Skin of body (tissue), 2 donors: ENCODE data around the gene TLE1. TPM values are rescaled to one million over a fixed set of nuclear protein-coding genes. Genes with fewer than 3 reads are reported as not detected.
"Not testable (repeated sequence)": the region's sequence is repeated elsewhere in the genome, so short reads cannot be mapped to it uniquely, and the experiment has no call there.

ENCODE experiments used
- DNase-seq: peaks from one replicate; lab custom pipeline; 2025; lab: John Stamatoyannopoulos, UW
- total RNA-seq: library from RNA; depleted of rRNA; stranded (reverse); fragments of >200 nt; gene quantifications from one replicate; pipeline ENCODE4 v1.2.3, GENCODE V29; 2014

Gene TLE1
- total RNA-seq, 1 donor from 2014 or later: 36.6 TPM

DNA sequence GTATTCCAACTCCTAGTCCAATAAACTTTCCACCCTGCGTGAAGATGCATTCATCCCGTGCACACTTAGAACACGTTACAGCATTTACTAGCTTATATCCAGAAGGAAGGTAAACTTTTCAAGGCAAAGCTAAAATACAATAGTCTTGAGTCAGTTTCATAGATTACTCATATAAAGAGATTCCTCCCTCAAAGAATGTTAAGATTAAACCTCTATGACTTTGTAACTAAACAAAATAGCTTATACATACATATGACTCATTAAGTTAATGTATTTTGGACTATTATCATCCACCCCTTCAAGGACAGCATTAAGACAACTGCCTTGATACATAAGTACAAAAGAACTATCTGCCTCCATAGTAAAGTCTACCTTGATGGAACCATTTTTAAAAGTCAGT lies 36.1 kb downstream of the TLE1 start:
- no peak for DNase-seq

DNA sequence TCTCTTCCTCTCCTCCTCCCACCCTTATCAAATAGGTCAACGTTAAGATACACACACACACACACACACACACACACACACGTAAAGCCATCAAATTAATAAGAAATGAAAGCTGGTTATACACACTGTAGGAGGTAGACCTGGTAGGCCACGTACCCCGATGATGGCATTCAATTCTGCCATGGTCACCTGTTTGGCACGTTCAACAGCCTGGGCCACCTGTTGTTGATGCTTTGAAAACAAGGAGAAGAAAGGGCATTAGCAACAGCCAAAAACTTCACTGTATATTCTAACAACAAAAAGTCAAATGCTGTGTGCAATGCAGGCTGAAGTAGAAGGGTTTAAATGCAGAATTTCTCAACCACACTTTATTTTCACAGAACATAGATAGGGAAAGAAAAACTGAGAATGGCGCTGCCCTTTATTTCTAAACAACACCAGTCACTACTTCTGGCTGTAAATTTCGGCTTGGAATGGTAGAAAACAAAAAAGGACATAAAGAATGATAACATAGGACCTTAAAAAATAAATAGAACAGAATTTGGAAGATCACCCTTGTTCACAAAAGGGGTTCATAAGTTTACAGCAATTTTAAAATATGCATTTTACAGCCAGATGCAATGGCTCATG lies 37.2 kb downstream of the TLE1 start:
- no peak for DNase-seq

DNA sequence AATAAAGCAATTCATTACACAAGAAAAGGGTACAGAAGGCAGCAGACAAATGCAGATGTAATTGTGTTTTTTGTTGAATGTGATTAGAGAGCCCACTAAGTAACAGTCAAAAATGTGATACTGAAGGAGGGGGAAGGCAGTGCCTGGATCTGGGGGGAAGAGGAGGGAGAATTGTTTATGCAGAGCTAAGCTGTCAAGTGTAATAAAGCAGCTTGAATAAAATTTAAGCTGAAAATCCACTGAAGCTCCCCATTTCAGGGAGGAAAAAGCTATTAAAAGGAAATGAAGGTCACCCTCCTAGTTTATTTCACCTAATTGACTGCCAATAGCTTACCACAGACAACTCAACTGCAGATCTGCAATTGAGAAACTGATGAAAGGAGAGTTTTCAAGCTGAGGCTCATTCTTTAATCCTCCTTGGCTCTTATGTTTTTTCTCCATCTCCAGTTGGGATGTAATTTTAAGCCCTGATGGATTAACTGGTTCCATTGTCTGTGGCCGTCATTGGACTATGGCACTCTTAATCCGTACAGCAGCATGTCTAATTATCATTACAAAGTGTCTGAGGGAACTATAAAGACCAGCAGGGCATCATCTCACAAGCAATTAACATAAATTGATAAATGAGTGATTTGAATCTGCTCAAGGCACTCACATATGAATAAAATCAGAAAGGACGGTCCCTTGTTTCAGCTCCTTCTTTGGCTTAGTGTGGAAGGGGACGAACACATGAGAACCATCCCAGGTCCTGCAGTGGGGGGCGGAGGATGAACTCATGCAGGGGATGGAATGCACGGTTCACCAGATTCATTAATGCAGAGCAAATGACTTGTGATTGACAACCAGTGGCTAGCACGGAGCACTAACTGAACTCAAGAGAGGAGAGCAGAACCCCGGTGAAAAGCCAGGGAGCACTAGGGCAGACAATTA lies 38.5 kb downstream of the TLE1 start:
- DNase-seq: no peak

DNA sequence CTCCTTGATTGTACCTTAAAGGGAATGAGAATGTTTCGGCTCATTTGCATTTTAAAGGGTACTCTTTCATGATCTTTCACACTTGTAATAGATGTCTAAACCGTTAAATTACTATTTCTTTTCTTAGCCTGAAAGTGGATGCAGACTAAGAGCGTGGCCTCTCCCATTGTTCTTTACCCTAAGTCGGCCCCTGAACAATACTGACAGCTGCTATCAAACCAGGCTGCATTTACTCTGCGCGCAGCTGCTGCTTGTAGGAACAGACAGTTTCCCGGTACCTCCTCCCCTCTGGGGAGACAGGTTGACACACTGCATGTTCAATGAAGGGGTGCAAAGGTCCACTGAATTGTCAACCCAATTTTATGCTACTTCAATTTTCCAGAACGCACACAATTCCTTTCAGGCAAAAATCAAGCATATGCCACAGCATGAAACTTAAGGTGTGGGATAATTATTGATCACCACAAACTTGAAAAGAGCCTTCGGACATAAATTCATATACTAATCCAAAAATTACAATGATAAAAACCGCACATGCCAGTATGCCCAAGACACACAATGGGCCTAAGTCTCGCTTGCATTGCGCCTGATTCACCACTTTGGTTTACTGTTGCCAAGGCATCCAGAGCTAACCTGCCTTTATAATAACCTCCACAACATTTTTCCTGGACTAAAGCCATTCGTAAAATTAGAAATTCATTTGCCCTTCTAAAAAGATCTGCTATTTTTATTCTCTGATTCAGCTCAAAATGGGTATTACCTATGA lies 39.7 kb downstream of the TLE1 start:
- DNase-seq: no peak

DNA sequence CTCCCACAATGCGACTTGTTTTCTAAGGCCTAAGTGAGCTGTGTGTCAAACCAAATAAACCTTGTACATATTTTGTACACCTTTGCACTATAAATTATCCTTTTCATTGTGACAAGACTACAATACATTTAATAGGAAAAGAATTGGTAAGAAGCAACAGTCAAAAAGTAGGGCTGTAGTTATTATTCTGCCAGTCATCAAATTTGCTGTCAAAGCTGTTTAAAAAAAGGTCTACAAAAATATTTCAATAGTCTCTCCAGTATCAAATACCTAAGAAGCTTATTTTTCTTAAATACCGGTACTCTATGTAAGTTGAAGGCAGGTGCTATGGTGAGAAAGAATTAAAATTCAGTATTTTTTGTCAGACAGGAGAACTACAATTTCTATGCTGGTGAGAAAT lies 40.5 kb downstream of the TLE1 start:
- no peak for DNase-seq

DNA sequence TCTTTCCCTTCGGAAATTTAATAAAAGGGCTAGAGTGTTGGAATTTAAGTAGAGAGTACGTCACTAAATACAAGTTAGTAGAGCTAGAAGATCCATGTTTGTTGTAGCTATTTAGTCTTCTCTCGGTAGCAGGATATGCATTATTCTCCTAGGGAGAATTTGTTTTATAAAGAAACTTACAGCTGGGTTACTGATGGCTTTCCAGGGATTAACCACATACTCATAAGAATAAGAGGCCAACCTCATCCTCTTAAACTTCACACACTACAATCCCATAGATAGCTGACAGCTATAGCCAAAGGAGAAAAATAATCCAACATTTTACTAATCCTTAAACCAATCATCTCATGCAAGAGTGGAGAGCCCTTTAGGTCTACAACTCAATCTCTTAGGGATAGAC lies 43.0 kb downstream of the TLE1 start:
- DNase-seq: no peak

DNA sequence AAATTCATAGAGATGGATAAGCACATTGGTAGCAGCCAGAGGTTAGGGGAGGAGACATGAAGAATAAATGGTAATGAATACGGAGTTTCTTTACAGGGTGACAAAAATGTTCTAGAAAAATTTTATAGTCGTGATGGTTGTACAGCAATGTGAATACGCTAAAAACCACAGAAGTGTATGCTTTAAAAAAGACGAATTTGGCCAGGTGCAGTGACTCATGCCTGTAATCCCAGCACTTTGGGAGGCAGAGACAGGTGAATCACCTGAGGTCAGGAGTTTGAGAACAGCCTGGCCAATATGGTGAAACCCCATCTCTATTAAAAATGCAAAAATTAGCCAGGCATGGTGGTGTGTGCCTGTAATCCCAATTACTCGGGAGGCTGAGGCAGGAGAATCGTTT lies 44.8 kb downstream of the TLE1 start:
- not testable (repeated sequence) for DNase-seq

DNA sequence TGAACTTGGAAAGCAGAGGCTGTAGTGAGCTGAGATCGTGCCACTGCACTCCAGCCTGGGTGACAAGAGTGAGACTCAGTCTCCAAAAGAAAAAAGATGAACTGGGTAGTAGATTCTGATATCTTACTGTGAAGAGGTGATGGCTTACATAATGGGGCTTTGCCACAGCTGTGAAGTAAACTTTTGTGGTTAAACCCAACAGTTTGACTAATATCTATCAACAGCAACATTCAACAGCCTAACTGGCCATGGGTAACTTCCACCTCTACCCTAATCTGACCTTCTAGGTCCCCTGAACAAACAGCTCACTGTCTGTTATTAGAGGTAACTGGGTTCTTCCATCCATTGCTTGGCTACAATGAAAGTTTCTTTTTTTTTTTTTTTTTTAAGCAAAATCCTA lies 52.1 kb downstream of the TLE1 start:
- no peak for DNase-seq

DNA sequence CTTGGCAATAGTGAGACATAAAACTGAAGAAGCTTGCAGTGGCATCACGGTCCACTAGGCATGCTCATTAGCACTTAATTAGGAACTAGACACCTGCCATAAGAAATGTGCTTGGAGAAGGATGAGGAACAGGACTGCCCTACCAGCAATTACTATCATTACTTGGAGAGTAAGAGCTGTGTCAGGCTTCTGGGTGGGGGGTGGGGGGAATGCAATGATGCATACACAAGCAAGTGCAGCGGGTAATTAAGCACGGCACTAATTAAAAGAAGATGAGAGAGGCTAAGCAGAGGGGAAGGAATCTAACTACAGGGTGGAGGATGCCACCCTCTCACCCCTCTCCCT lies 53.1 kb downstream of the TLE1 start:
- DNase-seq: no peak

DNA sequence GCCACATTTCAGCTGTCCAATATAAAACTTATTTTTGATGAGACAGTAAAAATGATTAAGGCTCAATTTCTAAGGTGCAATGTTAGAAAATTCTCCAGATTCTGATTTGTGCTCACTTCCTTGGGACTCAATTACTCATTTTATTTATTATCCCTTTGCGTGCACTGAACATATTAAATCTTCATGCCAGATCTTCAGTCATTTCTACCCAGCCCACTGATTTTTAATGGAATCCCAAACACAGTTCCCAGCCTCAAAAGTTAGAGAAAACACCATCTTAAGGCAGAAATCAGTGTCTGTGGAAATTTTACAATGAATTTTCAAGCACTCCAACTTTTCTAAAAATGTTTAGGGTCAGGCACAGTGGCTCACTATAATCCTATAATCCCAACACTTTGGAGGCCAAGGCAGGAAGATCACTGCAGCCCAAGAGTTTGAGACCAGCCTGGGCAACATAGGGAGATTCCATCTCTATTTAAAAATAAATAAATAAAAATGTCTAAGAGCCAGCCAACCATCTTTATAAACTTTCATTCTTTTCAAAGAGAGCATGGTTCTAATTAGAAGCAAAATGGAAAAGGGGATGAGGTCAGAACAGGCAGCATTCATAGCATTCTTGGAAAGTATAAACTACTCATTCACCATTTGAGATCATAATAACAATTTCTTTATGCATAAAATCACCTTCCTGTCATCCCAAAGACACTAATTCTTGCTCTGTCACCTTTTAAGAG lies 53.7 kb downstream of the TLE1 start:
- peak; percentile 42 for DNase-seq

DNA sequence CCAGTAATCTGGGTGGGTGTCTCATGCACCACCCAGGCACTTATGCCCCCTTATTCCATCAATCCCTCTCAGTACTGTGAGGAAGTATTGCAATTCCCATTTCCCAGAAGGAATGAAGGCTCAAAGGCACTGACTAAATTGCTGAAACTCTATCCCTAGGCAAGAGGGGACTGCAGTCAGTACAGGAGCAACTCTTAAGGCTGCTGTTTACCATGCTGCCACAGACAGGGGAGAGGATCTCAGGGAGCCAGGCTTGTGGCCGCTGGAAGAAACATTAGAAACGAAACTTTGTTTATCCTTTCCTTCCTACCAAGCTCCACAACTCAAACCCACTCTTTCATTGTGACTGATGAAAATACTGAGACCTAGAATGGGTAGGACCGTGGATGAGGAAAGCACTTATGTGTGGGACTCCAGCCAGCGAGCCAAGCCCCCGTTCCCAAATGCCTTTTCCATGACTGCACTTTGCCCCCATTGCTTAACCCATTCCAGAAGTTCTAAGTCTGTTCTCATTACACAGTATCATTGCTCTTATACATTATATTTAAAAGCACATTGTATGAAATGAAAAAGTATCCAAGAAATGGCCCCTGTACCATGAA lies 54.3 kb downstream of the TLE1 start:
- DNase-seq: no peak

DNA sequence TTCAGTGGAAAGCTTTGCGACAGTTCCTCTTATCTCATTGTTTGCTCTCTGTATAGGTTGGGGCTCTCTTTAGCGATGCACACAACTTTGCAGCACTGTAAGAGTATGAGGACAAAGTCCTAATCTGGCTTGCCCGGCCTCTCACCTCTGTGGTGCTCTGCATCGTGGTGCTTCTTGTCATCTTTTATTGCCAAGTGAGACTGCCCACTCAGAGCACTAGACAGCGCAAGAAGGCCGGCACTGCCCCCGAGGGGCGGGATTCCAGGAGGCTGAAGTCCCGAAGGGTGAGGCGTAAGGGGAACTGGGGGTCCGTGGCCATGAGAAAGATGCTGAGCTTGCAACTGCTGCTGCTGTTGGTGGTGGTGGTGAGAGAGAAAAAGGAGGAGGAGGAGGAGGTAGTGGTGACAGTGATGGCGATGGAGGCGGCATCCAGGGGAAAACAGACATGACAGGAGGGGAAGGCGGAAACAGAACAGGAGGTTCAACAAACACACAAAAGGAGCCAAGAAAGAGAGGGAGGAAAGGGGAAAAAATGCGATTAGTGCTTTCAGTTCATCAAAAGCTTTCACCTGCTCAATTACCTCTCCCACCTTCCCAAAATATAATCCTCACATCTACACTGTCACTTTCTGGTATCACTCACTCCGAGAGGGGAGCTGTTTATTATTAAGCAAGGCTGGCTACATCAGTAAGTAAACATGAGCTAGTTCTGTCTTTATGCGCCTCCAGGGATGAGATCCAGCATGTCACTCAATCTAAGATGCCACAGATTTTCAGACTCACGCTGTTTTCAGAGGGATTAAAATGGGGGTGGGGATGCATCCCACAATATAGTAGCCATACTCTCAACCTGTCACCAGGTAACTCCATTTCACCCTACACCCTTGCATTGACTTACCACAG lies 55.1 kb downstream of the TLE1 start:
- peak; percentile 24 for DNase-seq

DNA sequence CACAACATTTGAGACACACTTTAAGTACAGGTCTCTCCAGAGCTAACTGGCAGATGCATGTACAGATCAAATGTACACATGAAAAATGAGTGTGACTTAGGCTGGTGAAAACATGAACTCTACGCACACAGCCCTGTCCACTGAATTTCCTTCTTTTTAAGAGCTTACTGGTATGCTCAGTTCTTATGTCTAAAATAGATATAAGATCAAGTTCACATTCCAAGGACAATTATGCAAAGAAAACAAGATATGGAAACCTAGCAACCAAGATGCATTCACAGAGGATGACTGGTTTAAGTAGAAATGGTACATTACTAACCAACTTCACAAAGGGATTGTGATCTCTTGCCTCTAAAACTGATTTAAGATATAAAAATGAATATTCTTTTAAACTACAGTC lies 56.7 kb downstream of the TLE1 start:
- peak; percentile 42 for DNase-seq

DNA sequence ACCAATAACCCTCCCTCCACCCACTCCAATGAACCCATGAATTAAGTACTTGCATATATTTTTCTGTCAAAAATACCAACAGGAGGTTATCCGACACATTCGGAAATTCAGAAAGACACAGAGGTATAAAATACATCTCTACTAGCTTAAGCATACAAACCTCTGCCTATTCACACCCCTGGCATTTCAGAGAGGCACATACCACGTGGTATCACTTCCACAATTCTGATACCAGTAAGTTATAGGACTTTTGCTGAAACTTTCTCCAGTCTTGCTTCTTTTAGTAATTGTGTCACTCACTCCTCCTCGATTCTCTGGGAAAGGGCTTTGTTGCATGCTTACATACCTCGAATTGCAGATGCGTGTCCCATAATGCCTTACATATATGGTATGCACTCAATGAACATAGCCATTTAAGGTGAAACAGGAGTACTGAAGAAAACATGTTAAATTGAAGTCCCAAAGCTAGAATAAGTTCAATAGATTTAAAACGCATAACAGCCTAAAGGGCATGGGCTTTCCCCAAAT lies 58.1 kb downstream of the TLE1 start:
- no peak for DNase-seq

DNA sequence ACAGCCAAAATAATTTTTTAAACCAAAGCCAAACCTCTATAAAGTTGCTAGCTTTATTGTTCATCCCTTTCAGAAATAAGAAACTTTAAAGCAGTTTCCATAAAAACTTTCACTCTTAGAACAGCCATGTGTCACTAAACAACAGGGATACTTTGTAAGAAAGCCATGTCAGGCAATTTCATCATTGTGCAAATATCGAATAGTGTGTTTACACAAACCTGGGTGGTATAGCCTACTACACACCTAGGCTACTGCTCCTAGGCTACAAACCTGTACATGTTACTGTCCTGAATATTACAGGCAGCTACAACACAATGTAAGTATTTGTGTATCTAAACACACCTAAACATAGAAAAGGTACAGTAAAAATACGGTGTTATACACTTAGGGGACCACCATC lies 59.9 kb downstream of the TLE1 start:
- DNase-seq: no peak

DNA sequence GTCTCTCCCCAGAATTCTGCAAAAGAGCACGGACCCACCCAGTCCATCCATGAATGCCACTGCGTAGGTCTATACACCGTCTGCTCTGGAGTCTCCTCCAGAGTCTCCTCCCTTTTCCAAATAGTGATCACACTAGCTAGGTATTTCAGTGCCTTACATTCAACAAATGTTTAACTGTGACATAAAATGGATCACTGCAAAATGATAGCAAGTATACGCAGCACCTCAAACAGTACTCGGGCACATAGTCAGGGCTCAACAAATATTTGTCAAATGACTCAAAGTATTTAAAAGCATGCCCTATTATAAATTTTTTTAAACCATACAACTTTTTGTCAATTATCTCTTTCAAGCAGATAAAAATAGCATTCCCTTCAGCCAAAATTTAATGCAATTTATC lies 60.5 kb downstream of the TLE1 start:
- no peak for DNase-seq

DNA sequence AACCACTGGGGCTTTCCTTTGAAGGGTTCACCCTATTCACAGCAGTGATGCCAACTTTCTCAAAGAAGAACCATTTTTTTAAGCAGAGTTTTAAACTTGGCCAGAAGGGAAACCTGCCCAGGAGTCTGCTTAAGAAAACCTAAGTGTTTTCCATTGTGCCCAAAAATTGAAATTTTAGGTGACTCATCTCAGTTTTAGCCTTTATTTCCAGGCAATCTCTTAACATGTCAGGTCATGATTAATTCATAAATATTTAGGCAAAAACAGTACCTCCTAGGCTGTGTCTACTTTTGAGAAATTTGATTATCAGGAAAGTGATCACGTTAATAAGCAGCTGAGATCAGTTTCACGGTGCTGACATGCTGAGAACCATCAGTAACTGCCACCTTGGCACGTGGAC lies 61.9 kb downstream of the TLE1 start:
- DNase-seq: no peak

DNA sequence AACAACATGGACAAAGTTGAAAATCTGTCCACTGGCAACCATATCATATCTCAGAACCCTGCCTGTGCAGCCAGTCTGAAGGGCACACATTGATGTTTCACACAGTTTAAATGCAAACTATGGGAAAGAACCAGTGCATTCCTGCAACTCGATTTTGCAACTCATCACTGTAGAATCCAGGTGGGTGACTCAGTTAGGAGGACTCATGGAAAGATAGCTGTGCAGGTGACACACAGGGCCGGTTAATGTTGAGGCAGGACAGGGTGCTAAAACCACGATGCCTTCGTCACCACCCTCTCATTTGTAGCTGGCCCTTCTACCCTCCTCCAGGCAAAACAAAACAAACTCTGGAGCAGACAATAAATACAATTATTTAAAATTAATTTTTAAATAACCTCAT lies 62.8 kb downstream of the TLE1 start:
- DNase-seq: no peak

DNA sequence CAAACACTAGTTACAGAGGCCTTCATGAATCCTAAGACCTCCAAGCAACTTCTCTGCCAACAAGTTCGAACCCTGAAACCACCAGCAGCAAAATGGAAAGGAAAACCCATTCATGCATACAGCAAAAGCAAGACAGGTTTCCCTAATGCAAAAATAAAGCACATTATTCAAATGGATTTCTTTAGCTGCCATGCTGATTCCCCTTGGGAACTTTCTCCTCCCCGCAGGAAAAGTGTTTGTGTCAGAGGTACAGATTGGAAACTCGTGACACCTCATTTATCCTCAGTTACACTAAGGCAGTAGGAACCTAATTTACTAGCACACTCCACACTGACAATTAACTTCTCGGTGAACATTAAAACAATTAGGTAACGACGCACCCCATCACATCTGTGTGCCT lies 63.4 kb downstream of the TLE1 start:
- DNase-seq: no peak

DNA sequence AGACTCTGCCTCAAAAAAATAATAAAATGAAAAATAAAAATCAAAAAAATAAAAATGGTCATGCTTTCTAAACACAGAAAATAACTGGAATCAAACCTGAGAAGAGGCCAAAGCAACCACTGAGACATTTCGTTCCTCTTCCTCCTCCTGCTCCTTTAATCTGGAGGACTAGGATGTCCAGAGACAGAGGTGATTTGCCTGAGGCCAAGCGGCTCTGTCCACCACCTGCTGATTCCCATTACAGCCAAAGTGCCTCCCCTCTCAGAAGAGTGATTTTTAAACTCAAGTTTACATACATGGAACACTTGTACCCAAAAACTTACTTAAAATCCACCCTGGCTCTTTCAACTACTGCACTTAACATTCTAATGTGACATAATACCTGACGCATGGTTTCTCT lies 65.6 kb downstream of the TLE1 start:
- no peak for DNase-seq
